WTC11 (cell line): ENCODE data around the gene CC2D1A. TPM values are rescaled to one million over a fixed set of nuclear protein-coding genes. Genes with fewer than 3 reads are reported as not detected.

Experiments
- ATAC-seq: fragments of 200-7000 bp; cut with Tn5 transposase; 2 replicates; pipeline ENCODE4 v1.10.0; 2021; ENCODE audit warnings: mild to moderate bottlenecking, moderate library complexity
- CTCF ChIA-PET: fragments of 300-600 bp; sonication (Branson Sonifier 250); formaldehyde crosslinking; loops from one replicate; lab custom pipeline; 2021; ENCODE audit warnings: antibody characterized with exemption; lab: Charles Lee
- POLR2A ChIA-PET: fragments of 350-600 bp; sonication (Branson Sonifier 250); formaldehyde crosslinking; loops from one replicate; lab custom pipeline; 2021; ENCODE audit warnings: antibody characterized with exemption; lab: Charles Lee
- DNase-seq: peaks from one replicate; pipeline ENCODE4 v3.0.0; 2021; ENCODE audit warnings: low spot score
- H3K27ac Mint-ChIP-seq: 2 replicates; pipeline ENCODE4 v1.8.0; 2021; ENCODE audit warnings: mixed read lengths
- H3K27me3 Mint-ChIP-seq: 2 replicates; pipeline ENCODE4 v1.8.0; 2021; ENCODE audit warnings: low read depth, mild to moderate bottlenecking, moderate library complexity, mixed read lengths
- H3K36me3 Mint-ChIP-seq: 2 replicates; pipeline ENCODE4 v1.8.0; 2021; ENCODE audit warnings: mixed read lengths
- H3K4me1 Mint-ChIP-seq: 2 replicates; pipeline ENCODE4 v1.8.0; 2022; ENCODE audit warnings: mixed read lengths
- H3K4me3 Mint-ChIP-seq: 2 replicates; pipeline ENCODE4 v1.8.0; 2021; ENCODE audit warnings: mild to moderate bottlenecking, moderate library complexity, mixed read lengths
- H3K9me3 Mint-ChIP-seq: 2 replicates; pipeline ENCODE4 v1.8.0; 2021; ENCODE audit warnings: mixed read lengths
- AFF4 ChIP-seq: sonication (generic); formaldehyde crosslinking; IDR thresholded peaks from 2 replicates; pipeline ENCODE4 v1.8.1; 2023; ENCODE audit warnings: mild to moderate bottlenecking, missing genetic modification reagents, borderline replicate concordance
- AR ChIP-seq: fragments of 250-450 bp; sonication (Bioruptor Pico); IDR thresholded peaks from 2 replicates; pipeline ENCODE4 v1.9.0; 2021; ENCODE audit warnings: mild to moderate bottlenecking
- ATF1 ChIP-seq: sonication (generic); formaldehyde crosslinking; IDR thresholded peaks from 2 replicates; pipeline ENCODE4 v1.8.1; 2023; ENCODE audit warnings: mild to moderate bottlenecking, moderate library complexity, missing genetic modification reagents
- ATF2 ChIP-seq: sonication (generic); formaldehyde crosslinking; IDR thresholded peaks from 2 replicates; pipeline ENCODE4 v1.8.1; 2022; ENCODE audit warnings: low read depth, missing genetic modification reagents, borderline replicate concordance
- ATF3 ChIP-seq: sonication (generic); formaldehyde crosslinking; conservative IDR thresholded peaks from 2 replicates; pipeline ENCODE4 v1.8.1; 2022; ENCODE audit warnings: mild to moderate bottlenecking, missing genetic modification reagents
- CREB1 ChIP-seq: sonication (generic); formaldehyde crosslinking; IDR thresholded peaks from 2 replicates; pipeline ENCODE4 v1.8.0; 2023; ENCODE audit warnings: mild to moderate bottlenecking, missing genetic modification reagents
- E2F5 ChIP-seq: sonication (generic); formaldehyde crosslinking; IDR thresholded peaks from 2 replicates; pipeline ENCODE4 v1.8.1; 2022; ENCODE audit warnings: mild to moderate bottlenecking, moderate library complexity, missing genetic modification reagents
- GTF2I ChIP-seq: fragments of 250-450 bp; sonication (Bioruptor Pico); conservative IDR thresholded peaks from 2 replicates; pipeline ENCODE4 v1.4.0; 2021; ENCODE audit warnings: mild to moderate bottlenecking
- HMGA2 ChIP-seq: fragments of 250-450 bp; sonication (Bioruptor Pico); IDR thresholded peaks from 2 replicates; pipeline ENCODE4 v1.4.0; 2021; ENCODE audit warnings: mild to moderate bottlenecking, moderate library complexity
- JAZF1 ChIP-seq: fragments of 250-450 bp; sonication (Bioruptor Pico); IDR thresholded peaks from 2 replicates; pipeline ENCODE4 v1.9.0; 2021; ENCODE audit warnings: moderate library complexity, mild to moderate bottlenecking, inconsistent platforms
- MAX ChIP-seq: sonication (generic); formaldehyde crosslinking; IDR thresholded peaks from 2 replicates; pipeline ENCODE4 v1.8.0; 2022; ENCODE audit warnings: mild to moderate bottlenecking, missing genetic modification reagents
- MXD4 ChIP-seq: fragments of 250-450 bp; sonication (Bioruptor Pico); IDR thresholded peaks from 2 replicates; pipeline ENCODE4 v1.8.0; 2021; ENCODE audit warnings: mild to moderate bottlenecking, moderate library complexity, borderline replicate concordance
- MYBL2 ChIP-seq: sonication (generic); formaldehyde crosslinking; IDR thresholded peaks from 2 replicates; pipeline ENCODE4 v1.8.1; 2023; ENCODE audit warnings: mild to moderate bottlenecking, moderate library complexity, missing genetic modification reagents
- SOX15 ChIP-seq: fragments of 250-450 bp; sonication (Bioruptor Pico); IDR thresholded peaks from 2 replicates; pipeline ENCODE4 v1.9.0; 2021; ENCODE audit warnings: mild to moderate bottlenecking
- TCF7 ChIP-seq: sonication (generic); formaldehyde crosslinking; IDR thresholded peaks from 2 replicates; pipeline ENCODE4 v1.8.0; 2022; ENCODE audit warnings: mild to moderate bottlenecking, low read depth, missing genetic modification reagents, moderate library complexity
- USF2 ChIP-seq: sonication (generic); formaldehyde crosslinking; IDR thresholded peaks from 2 replicates; pipeline ENCODE4 v1.8.1; 2023; ENCODE audit warnings: mild to moderate bottlenecking, missing genetic modification reagents, moderate library complexity
- ZNF396 ChIP-seq: fragments of 250-450 bp; sonication (Bioruptor Pico); IDR thresholded peaks from 2 replicates; pipeline ENCODE4 v1.8.0; 2021; ENCODE audit warnings: mild to moderate bottlenecking, moderate library complexity, borderline replicate concordance
- ZNF423 ChIP-seq: fragments of 250-450 bp; sonication (Bioruptor Pico); IDR thresholded peaks from 2 replicates; pipeline ENCODE4 v2.1.2; 2022; ENCODE audit warnings: mild to moderate bottlenecking, moderate library complexity
- ZNF512 ChIP-seq: sonication (generic); formaldehyde crosslinking; IDR thresholded peaks from 2 replicates; pipeline ENCODE4 v1.8.1; 2022; ENCODE audit warnings: missing genetic modification reagents, borderline replicate concordance
- ZSCAN18 ChIP-seq: fragments of 250-450 bp; sonication (Bioruptor Pico); IDR thresholded peaks from 2 replicates; pipeline ENCODE4 v2.1.2; 2022; ENCODE audit warnings: mild to moderate bottlenecking, moderate library complexity
- total RNA-seq: library from RNA; stranded (reverse); gene quantifications from 3 replicates; pipeline ENCODE4 v1.2.3, GENCODE V29; 2021

The CC2D1A gene
- total RNA-seq, 1 experiment from 2014 or later, result 44.2 TPM

GRCh38 chr19:13894552-13894951 lies 11.4 kb upstream of the CC2D1A start (continued):
- no peak for TF ChIP-seq ZSCAN18
- TF ChIP-seq ZNF512 (CRISPR knock-in tag), result no peak
- TF ChIP-seq USF2 (CRISPR knock-in tag), result no peak
- TF ChIP-seq MXD4 (CRISPR knock-in tag), result no peak
- TF ChIP-seq SOX15 (CRISPR knock-in tag), result no peak
- TF ChIP-seq GTF2I, result no peak
- no peak for TF ChIP-seq TCF7 (CRISPR knock-in tag)
- no peak for TF ChIP-seq AFF4 (CRISPR knock-in tag)
- TF ChIP-seq ATF1 (CRISPR knock-in tag), result no peak

GRCh38 chr19:13896227-13896626 lies 9.8 kb upstream of the CC2D1A start:
- no peak overlapping the region for H3K4me3 Mint-ChIP-seq
- no peak for ATAC-seq
- H3K9me3 Mint-ChIP-seq, result no peaks in the 10 kb centered on the region
- ChIA-PET POLR2A (no interaction called here), CTCF (no interaction called here)
- TF ChIP-seq HMGA2 (CRISPR knock-in tag), result peak; percentile 98
- TF ChIP-seq AR (CRISPR knock-in tag), result no peak
- no peak overlapping the region for H3K27ac Mint-ChIP-seq
- no peaks in the 10 kb centered on the region for H3K4me1 Mint-ChIP-seq
- H3K27me3 Mint-ChIP-seq, result no peaks in the 10 kb centered on the region
- no peaks in the 10 kb centered on the region for H3K36me3 Mint-ChIP-seq
- DNase-seq, result no peak

- no peaks in the 10 kb centered on the region for H3K9me3 Mint-ChIP-seq
- CTCF ChIA-PET, result interaction anchor here (1.0 to 1.2 kb wide), 2 partner anchors 12 to 160 kb away, joined by 3 to 4 read pairs; no protein-coding TSS in a partner anchor
- H3K36me3 Mint-ChIP-seq, result no peaks in the 10 kb centered on the region
- POLR2A ChIA-PET, result no interaction called here
- peak overlapping the region; percentile 18; the same call in 1 of the 2 replicates for H3K27ac Mint-ChIP-seq
- DNase-seq, result no peak
- no peak overlapping the region for H3K4me3 Mint-ChIP-seq
- H3K27me3 Mint-ChIP-seq, result peaks cover 4% of the 10 kb centered on the region
- H3K4me1 Mint-ChIP-seq, result no peaks in the 10 kb centered on the region
- ATAC-seq, result no peak
- no peak for TF ChIP-seq ATF2 (CRISPR knock-in tag)
- no peak for TF ChIP-seq ATF3 (CRISPR knock-in tag)
- no peak for TF ChIP-seq MXD4 (CRISPR knock-in tag)
- TF ChIP-seq CREB1, result no peak
- TF ChIP-seq JAZF1, result no peak
- no peak for TF ChIP-seq E2F5 (CRISPR knock-in tag)
- no peak for TF ChIP-seq MYBL2 (CRISPR knock-in tag)
- no peak for TF ChIP-seq HMGA2 (CRISPR knock-in tag)
- no peak for TF ChIP-seq MAX
- no peak for TF ChIP-seq ZNF396
- TF ChIP-seq ZNF423 (CRISPR knock-in tag), result no peak
Measured at GRCh38 chr19:13899393-13899792, 6.6 kb upstream of the CC2D1A start.
